GM12892 (cell line): ENCODE results near the gene SPR.

Experiments used
- POLR2A ChIP-seq: IDR thresholded peaks from 2 replicates; pipeline ENCODE4 v1.6.1; 2011; ENCODE audit warnings: low read depth, low read length, control low read depth
- POLR2AphosphoS5 ChIP-seq: IDR thresholded peaks from 2 replicates; pipeline ENCODE4 v1.6.1; 2011; ENCODE audit warnings: low read depth, low read length, control low read depth
- TAF1 ChIP-seq: IDR thresholded peaks from 2 replicates; pipeline ENCODE4 v1.6.1; 2011; ENCODE audit warnings: low read depth, mild to moderate bottlenecking, control low read depth, low read length, borderline replicate concordance

DNA sequence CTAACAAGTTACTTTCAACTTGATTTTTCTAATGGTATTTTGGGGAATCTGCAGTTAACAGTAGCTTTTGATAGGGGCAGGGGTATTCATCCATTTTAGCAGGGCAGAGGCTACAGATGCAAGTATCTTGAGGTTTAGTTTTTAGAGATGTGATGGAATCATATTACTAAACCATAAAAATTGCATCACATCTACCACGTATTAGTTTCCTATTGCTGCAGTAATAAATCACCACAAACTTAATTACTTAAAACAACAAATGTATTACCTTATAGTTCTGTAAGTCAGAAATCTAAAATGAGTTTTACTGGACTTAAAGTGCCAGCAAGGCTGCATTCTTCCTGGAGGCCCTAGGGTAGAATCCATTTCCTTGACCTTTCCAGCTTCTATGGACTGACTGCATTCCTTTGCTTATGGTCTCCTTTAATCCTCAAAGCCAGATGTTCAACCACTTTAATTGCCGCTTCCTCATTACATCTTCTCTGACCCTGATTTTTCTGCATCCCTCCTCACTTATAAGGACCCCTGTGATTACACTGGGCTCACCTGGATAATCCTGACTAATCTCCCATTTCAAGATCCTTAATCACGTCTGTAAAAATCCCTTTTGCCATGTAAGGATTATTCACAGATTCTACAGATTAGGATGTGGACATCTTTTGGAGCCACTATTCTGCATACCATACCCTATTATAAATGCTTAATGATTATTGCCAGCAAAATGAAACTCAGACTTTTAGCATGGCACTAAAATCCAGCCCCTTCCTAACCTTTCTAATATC, 39.5 kb upstream of the SPR start:
- no peak for TF ChIP-seq POLR2A
- no peak for TF ChIP-seq TAF1
- TF ChIP-seq POLR2AphosphoS5: no peak
